HL-60 (cell line): Measurements from ENCODE around the gene DTNBP1.

Source experiments
- DNase-seq, 2 experiments: peaks; one replicate each; pipeline ENCODE4 v3.0.0-alpha.2; 2010 to 2020; ENCODE audit warnings: low read depth in 1 of 2, low spot score in 1 of 2
- H3K27ac ChIP-seq: fragments of 250-450 bp; sonication (Bioruptor Pico); replicated peaks from 2 replicates; pipeline ENCODE4 v1.5.1; 2020; ENCODE audit warnings: mild to moderate bottlenecking, moderate library complexity
- H3K27me3 ChIP-seq: fragments of 250-450 bp; sonication (Bioruptor Pico); 2 replicates; pipeline ENCODE4 v1.5.1; 2021; ENCODE audit warnings: mild to moderate bottlenecking, moderate library complexity; ENCODE audit not compliant: insufficient read depth, poor library complexity, severe bottlenecking
- H3K4me3 ChIP-seq: replicated peaks from 2 replicates; pipeline ENCODE4 v1.5.1; 2011; ENCODE audit warnings: mild to moderate bottlenecking, control low read depth, low read length; ENCODE audit not compliant: insufficient read depth
- CTCF ChIP-seq: IDR thresholded peaks from one replicate; pipeline ENCODE4 v1.5.1; 2011; ENCODE audit warnings: low read length, control low read depth, inconsistent platforms; ENCODE audit not compliant: insufficient read depth
- GABPA ChIP-seq: IDR thresholded peaks from 2 replicates; pipeline ENCODE4 v1.6.1; 2012; ENCODE audit warnings: low read depth
- POLR2AphosphoS5 ChIP-seq: IDR thresholded peaks from 2 replicates; pipeline ENCODE4 v1.6.1; 2012; ENCODE audit warnings: low read depth
- REST ChIP-seq: IDR thresholded peaks from 2 replicates; pipeline ENCODE4 v1.6.1; 2012; ENCODE audit warnings: low read depth; ENCODE audit not compliant: insufficient replicate concordance
- SPI1 ChIP-seq: IDR thresholded peaks from 2 replicates; pipeline ENCODE4 v1.6.1; 2012; ENCODE audit warnings: low read depth, mild to moderate bottlenecking, borderline replicate concordance

DTNBP1 gene

DNA sequence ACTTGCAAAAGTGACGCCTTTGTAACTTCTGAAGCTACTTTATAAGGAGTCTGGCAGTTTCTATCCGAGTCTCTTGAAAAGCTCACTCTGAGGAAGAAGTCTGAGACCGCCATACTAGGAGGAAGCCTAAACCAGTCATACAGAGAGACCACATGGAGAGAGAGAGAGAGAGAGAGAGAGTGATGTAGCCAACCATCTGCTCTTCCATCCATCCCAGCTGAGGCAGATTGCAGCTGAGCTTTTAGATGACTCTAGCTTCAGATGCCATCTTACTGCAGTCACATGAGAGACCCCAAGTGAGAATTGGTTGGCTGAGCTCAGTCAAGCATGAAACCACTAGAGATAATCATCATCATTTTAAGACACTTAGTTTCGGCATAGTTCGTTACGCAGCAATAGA lies 15.0 kb upstream of the DTNBP1 start:
- H3K27ac ChIP-seq, result no peak overlapping the region
- no peaks in the 10 kb centered on the region for H3K27me3 ChIP-seq
- no peak for DNase-seq
- H3K4me3 ChIP-seq, result no peak overlapping the region
- TF ChIP-seq SPI1 (no peak), REST (no peak), CTCF (no peak), POLR2AphosphoS5 (no peak), GABPA (no peak)

DNA sequence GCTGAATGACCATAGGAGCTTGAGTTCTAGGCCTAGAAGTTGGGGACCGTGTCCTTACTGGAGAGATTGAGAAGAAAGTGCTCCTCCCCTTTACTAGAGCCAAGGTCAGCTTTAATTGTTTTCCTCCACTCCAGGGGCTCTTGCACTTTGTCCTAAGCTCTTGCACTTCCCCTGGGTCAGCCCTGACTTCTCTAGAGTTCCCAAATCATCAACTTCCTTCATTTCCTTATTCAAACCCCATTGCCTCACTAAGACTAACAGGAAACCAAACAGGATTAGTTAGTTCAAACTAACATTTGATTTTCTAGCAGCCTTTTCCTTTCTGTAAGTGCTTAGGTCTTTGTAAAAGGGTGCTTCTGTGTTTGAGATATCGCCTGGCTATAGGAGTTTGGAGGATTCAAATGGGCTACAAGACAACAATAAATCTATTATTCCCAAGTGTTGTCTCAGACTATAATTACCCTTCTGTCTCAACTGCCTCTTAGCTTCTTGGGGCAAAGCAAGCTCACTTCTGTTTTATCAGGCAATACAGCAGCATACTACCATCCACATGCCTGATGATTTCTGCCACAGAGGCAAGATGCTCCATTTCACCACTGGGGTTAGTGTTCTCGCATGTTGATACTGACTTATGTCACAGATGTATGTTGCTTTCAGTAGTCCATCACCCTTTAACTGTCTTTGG lies 12.8 kb upstream of the DTNBP1 start:
- no peak for DNase-seq
- no peak overlapping the region for H3K27ac ChIP-seq
- no peak overlapping the region for H3K4me3 ChIP-seq
- TF ChIP-seq CTCF (no peak), SPI1 (peak; percentile 35; the same call in 1 of the 2 replicates)
- H3K27me3 ChIP-seq, result no peaks in the 10 kb centered on the region

GRCh38 chr6:15674690-15675386 lies 12.0 kb upstream of the DTNBP1 start:
- TF ChIP-seq SPI1, result no peak
- TF ChIP-seq CTCF, result no peak
- no peak for TF ChIP-seq POLR2AphosphoS5
- no peak for TF ChIP-seq REST
- TF ChIP-seq GABPA, result no peak
- no peak overlapping the region for H3K27ac ChIP-seq
- no peak overlapping the region for H3K4me3 ChIP-seq
- no peak for DNase-seq
- no peaks in the 10 kb centered on the region for H3K27me3 ChIP-seq
